HG02623 (cell line): ENCODE data around the gene GAPVD1.
"Not testable (repeated sequence)": the region's sequence is repeated elsewhere in the genome, so short reads cannot be mapped to it uniquely, and the experiment has no call there.

Source experiments
- ATAC-seq: cut with Tn5 transposase; IDR thresholded peaks from one replicate; pipeline ENCODE4 v1.9.1; 2021; ENCODE audit warnings: moderate library complexity; ENCODE audit not compliant: unreplicated experiment

GAPVD1 gene

DNA sequence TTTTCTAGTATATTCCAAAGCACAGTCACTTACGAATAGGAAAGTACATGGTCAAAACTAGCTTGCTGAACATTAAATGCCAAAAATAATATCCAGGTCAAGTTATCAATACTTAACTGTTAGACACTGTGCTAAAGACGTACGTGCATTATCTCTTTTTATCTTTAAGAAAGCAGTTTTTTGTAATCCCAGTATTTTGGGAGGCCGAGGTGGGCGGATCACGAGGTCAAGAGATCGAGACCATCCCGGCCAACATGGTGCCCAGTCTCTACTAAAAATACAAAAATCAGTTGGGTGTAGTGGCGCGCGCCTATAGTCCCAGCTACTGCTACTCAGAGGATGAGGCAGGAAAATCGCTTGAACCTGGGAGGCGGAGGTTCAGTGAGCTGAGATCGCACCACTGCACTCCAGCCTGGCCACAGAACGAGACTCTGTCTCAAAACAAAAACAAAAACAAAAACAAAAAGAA is 17.8 kb upstream of the GAPVD1 start:
- ATAC-seq = no peak

DNA sequence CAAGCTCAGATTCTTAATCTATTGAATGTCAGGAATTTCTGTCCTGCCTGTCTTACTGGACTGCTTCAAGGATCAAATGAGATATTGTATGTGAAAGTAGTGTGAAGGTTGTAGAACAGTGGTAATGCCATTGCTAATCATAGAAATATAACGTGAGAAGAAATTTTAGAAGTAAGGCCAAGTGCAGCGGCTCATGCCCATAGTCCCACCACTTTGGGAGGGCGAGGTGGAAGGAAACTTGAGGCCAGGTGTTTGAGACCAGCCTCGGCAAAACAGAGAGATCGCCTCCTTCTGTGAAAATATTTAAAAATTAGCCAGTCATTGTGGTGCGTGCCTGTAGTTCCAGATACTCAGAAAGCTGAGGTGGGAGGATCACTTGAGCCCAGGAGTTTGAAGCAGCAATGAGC is 15.4 kb upstream of the GAPVD1 start:
- no peak for ATAC-seq

DNA sequence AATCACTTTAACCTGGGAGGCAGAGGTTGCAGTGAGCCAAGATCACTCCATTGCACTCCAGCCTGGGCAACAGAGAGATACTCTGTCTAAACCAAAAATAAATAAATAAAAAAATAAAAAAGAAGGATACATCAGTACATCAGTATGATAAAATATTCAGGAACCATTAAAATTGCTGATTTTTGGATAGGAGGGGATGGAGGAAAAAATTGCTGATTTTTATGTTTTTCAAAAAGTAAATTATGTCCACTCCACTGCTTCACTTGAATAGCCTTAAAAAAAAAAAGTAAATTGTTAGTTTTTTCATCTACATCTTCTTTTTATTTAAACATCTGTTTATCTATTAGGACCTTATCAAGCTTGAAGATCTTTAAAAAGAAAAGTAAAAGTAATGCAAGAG is 7.4 kb upstream of the GAPVD1 start:
- no peak for ATAC-seq

DNA sequence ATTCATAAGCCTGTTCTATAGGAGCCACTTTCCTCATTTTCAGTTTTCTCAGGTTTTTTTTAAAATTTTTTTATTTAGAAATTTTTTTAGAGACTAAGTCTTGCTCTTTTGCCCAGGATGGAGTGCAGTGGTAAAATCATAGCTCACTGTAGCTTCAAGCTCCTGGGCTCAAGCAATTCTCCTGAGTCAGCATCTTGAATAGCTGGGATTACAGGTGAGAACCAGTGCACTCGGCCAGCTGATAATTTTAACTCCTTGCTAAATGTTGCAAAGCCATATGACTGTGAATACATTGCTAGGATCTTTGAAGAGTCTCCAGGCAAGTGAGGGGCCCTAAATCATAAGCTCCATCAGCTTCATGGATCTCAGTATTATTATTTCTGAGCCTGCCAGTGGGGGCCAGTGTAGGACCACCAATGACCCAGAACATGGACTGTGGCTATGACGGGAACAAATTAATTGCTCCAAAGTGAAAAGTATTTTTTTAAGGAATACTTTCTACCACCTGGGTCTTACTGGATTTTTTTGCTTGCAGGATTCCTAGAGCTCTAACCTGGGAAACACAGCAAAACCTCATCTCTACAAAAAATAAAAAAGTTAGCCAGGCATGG is 5.7 kb upstream of the GAPVD1 start:
- no peak for ATAC-seq

DNA sequence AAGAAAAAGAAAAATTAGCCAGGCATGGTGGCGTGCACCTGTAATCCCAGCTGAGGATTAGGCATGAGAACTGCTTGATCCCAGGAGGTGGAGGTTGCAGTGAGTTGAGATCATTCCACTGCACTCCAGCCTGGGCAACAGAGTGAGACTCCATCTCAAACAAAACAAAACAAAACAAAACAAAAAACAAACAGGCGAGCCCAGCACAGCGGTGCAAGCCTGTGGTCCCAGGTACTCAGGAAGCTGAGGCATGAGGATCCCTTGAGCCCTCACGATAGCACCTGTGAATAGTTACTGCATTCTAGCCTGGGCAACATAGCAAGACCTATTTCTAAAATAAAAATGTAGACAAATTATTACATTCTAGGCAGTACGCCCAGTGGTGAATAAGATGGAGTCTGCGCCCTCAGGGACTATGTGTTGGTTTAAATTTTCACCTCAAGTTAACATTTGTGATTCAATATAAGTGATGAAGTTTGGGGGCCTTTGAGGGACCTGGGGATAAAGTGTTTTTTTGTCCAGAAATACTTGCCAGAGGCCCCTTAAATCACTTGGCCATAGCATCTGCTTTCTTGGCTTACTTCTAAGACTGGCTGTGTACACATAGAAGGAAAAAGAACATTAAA is 3.4 kb upstream of the GAPVD1 start:
- ATAC-seq = no peak

DNA sequence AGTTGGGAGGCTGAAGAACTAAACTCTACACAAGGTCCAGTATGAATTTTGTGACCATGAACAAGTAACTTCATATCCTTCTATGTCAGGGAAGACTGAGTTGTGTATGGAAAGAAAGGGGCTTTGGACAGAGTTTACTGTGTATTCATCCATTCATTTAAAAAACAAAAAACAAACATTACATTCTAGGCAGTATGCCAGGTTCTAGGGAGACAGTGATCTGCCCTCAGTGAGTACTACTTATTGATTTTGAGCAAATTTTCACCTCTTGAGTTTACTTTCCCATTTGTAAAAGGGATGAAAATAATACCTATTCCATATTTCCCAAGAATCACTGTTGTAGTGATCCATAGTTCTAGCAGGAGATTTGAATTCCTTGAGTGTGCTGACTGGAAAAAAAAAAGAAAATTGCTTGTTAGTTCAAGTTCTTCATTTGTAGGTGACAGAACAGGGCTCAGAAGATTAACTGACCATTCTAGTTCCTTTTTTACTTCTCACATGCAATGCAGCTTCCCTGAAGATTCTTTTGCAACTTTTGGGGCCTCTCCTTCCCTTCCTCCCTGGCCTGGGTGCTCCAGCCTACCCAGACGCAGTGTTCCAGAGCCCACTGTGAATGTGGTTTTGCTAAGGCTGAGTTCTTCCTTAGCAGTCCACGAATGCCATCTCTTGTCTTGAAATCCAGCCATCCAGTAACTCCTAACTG is 2.6 kb upstream of the GAPVD1 start:
- no peak for ATAC-seq

DNA sequence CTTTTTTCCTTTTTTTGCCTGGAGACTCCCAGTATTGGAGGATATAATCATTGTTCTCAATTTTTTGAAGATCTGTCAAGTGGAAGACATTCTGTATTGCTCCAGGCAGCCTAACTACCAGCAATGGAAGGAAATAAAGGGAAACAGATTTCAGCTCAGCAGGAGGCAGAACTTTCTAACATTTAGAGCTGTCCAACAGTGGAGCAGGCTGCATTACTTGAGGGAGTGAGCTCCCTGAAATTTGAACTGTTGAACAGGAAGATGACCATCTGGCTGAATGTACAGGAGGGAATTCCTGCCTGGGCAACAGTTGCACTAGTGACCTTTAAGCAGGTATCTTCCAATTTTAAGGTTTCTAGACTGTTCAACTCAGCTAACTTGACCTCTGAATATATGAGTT is 1.1 kb upstream of the GAPVD1 start:
- no peak for ATAC-seq

DNA sequence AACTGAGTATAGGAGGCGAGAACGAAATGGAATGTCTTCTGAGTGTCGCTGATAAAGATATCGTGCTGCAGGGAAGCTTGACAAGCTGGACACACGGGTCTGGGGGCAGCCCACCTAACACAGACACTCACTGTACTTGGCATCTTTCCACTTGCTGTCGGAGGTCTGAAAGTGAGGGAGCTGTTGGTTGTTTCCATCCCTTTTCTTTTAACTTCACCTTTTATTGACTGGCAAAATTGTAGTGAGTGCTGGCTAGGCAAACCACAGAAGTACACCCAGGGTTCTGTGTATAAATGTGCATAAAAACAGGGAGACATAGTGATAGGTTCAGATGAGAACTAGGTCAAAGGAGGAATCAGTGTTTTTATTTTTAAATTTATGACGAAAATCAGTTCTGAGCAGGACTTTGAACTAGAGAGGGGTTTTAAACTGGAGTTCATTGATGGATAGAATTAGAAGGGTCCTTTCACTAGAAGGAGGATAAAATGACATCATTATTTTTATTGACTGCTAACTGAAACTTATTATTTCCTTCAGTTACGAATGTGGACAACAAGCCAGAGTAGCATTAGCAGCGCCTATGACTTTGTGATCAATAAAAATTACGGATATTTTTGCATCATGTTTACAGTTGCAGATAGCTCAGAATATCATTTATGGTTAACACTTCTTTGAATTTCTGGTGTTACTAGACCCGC is 817 bp downstream of the GAPVD1 start:
- no peak for ATAC-seq

DNA sequence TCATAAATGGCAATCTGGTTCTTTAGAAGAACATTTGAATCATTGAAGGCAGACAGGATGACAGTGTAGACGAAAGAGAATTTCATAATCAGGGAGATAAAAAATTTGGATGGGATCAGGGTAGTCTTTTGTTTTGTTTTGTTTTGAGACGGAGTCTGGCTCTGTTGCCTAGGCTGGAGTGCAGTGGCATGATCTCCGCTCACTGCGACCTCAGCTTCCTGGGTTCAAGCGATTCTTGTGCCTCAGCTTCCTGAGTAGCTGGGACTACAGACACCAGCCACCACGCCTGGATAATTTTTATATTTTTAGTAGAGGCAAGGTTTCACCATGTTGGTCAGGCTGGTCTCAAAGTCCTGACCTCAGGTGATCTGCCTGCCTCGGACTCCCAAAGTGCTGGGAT is 2.4 kb downstream of the GAPVD1 start:
- ATAC-seq = not testable (repeated sequence)

DNA sequence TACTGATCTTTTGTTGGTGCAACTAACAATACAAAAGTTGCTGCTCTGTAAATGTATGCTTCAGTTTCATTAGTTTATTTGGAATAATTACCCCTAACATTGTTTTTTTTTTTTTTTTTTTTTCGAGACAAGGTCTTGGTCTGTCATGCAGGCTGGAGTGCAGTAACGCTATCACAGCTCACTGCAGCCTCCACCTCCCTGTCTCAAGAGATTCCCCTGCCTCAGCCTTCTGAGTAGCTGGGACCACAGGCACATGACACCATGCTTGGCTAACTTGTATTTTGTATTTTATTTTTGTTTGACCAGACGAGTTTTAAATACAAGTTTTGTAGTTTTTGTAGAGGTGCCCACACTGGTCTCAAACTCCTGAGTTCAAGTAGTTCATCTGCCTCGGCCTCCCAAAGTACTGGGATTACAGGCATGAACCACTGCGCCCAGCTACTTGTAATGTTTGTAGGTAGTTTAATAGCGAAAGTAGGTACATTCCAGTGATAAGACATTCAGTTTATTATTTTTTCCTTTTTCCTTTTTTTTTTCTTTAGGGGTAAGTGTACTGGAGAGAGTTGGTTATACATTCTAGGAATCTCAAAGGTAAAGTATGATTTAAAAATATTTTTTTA is 6.9 kb downstream of the GAPVD1 start:
- ATAC-seq = no peak

DNA sequence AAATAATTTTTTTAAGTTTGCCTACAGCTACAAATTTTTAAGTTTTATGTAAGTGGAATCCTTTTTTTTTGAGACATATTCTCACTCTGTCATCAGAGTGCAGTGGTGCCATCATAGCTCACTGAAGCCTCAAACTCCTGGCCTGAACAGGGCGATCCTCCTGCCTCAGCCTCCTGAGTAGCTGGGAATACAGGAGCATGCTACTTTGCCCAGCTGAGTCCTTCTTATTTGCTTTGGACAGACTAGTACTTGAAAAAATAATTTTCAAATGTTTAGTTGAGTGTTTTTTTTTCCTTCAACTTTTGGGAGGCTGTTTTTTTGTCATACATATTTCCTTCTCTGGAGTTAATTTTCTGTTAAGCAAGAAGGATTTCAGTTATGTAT is 7.4 kb downstream of the GAPVD1 start:
- no peak for ATAC-seq

DNA sequence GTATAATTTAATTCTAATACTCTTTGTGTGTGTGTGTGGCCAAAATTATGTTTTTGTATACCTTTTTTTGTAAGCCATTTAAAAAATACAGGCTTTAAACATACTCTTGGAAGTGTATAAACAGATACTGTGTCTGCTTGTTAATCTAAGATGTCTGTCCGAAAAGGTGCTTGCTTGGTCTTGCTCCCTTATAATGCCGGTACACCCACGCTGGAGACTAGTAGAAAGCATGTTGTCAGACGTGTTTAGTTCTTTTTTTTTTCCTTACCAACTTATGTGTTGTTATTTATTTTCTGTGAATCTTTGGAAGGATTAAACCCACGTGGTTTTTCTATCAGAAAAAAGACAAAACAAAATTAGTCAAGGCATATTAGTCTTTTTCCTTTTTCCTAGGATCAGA is 9.5 kb downstream of the GAPVD1 start:
- no peak for ATAC-seq

DNA sequence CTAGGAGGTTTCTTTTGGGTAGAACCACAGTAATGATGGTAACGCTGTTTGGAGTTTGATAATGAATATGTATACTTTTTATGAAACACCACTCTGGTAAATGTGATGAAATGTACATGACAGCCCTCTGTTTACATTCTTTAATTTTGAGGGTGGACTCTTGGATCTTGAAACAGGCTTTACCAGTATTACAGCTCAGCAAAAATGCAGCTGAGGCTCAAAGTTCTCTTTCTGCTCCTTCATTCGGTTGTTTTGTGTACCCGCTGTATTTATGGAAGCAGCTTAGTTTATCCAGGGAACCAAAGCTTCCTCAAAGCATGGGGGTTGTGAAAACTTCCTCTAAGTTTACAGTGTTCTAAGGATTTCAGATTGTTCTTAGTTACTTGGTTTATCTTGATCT is 11.1 kb downstream of the GAPVD1 start:
- no peak for ATAC-seq

DNA sequence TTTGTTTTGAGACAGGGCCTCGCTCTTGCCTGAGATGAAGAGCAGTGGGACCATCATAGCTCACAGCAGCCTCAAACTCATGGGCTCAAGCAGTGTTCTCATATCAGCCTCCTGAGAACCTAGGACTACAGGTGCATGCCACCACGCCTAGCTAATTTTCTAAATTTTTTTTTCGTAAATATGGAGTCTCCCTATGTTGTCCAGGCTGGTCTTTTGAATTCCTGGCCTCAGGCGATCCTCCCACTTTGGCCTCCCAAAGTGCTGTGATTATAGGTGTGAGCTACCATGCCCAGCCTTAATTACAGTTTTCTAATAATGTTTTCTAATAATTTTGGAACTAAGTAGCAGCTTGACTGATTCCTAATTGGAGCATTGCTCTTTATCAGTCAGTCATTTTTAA is 15.1 kb downstream of the GAPVD1 start:
- no peak for ATAC-seq

DNA sequence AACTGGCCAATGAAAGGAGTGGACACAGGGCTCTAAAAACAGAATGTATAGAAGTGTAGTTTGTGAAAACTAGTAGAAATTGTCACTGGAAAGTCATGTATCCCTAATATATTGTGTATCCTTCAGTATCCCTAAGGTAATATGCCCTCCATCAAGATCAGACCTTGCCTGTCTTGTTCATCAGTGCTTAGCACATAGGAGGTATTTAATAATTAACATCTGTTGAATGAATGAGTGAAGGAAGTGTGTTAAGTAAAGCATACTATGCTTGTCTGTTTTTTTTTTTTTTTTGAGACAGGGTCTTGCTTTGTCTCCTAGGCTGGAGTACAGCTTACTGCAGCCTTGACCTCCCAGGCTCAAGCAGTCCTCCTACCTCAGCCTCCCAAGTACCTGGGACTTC is 15.8 kb downstream of the GAPVD1 start:
- ATAC-seq = no peak

DNA sequence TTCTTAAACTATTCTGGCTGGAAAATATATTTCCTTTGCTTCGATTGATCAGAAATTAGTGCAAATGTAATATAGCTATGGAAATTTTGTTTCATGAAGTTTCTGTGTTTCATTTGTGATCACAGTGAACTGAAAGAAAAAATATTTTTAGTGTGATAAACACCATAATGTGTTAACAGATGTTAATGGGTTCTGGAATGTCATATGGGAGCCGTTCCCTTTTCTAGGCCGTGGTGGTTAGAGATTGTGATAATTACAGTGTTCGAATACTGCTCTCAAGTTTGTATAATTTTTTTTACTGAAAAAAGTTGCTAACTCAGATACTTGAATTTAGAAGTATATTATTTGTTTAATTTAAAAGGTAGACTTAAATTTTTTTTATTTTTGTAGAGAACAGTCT is 19.3 kb downstream of the GAPVD1 start:
- ATAC-seq = no peak

DNA sequence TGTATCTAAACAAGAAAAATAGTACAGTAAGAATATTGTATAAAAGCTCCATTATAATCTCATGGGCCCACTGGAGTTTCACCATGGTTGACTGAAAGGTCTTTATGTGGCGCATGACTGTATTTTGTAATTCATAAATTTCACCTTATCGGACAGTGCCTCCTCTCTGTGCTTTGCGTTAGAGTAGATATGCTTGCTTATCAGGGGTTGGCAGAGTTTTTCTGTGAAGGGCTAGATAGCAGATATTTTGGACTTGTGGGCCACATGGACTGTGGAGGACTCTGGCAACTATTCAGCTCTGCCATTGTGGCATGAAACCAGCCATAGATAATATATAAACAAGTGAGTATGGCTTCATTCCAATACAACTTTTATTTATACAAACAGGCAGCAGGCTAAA is 23.2 kb downstream of the GAPVD1 start:
- ATAC-seq = no peak

DNA sequence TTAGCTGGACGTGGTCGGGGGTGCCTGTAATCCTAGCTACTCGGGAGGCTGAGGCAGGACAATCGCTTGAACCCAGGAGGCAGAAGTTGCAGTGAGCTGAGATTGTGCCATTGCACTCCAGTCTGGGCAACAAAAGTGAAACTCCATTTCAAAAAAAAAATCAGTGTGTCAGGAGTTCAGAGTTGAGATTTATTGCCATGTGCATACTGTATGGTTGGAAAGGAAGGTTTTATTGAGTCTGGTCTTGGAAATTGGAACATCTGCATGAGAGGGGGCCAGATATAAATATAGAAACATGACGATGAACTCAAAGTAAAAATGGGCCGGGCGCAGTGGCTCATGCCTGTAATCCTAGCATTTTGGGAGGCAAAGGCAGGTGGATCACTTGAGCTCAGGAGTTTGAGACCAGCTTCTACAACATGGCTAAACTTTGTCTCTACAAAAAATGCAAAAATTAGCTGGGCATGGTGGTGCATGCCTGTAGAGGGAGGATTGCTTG is 25.4 kb downstream of the GAPVD1 start:
- ATAC-seq = not testable (repeated sequence)

DNA sequence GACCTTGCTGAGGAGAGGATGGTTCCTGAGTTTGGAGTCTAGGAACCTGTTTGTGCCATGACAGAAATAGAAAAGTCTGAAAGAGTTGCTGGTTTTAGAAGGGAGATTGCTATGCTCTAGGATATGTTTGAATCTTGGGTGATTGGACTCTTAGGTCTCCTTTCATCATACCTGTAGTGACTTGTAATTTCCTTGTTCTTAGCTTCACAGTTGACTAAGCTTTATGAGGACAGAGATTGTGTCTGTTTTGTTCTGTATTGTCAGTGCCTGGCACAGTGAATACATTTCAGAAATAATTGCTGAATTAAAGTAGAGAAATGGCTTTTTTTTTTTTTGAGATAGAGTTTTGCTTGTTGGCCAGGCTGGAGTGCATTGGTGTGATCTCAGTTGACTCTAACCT is 31.5 kb downstream of the GAPVD1 start:
- ATAC-seq = no peak

DNA sequence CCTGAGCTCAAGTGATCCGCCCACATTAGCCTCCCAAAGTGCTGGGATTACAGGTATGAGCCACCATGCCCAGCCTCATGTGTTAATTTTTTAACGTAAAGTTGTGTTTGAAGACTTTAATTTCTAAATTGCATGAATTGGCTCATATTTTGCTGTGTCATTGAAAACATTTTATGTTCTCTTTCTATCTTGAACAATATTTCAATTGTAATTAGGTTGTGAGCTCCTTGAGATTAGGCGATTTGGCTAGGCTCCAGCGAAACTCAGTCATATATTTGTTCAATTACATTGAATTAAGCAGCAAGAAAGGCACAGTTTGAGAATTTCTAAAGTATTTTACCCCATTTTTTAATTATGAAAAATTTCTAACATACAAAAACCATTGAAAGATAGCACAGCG is 34.0 kb downstream of the GAPVD1 start:
- ATAC-seq = no peak

DNA sequence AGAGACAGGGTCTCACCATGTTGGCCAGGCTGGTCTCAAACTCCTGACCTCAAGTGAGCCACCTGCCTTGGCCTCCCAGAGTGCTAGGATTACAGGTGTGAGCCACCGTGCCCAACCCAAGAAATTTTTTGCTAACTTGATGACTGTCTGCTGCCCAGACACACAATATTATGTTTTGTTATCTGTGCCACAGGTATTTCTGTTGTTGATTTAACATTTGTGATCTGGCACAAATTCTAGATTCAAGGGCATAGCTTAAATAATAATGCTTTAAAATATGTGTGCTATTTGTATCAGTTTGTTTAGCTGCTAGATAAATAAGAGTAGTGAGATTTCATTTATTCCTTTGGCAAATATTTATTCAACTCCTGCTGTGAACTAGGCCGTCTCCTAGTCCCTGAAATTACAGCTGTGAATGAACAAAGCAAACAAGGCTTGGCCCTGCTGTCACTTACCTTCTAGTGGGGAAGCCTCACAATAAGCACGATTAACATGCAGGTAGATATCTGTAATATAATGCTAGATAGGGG is 35.3 kb downstream of the GAPVD1 start:
- no peak for ATAC-seq
